ENCODE measurements around the gene NIFK.
A peak's percentile ranks its signal among the peaks of the same experiment; 100 is the strongest.

The NIFK gene

DNA sequence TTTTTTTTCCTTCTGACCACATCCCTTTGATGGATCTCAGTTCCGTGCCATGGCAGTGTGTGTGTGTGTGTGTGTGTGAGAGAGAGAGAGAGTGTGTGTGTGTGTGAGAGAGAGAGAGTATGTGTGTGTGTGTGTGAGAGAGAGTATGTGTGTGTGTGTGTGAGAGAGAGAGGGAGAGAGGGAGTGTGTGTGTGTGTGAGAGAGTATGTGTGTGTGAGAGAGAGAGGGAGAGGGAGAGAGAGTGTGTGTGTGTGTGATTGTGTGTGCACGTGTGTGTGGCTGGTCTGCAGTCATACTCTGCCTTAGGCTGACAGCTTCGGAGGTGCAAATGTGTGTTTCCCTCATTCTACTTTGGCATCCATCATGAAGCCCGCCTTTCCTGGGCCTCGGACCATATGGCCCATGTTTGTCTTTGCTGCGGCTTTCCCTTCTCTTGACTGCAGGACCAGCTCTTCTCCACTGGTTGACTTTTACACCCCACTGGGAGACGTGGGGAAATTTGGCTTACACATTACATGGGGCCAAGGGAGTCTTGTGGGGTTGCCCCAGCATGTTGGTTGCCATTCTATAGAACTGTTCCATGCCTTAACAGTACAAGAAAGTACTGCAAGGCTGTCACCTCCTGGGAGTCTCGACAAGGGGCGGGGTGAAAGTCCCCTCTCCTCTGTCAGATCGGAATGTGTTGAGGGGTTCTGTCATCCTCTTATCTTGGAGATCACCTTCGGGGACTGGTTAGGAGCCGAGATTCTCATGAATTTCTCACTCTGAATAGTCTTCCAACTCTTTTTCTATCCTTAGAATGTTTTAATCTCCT is 40.4 kb upstream of the NIFK start:
- peak; percentile 22; the same call in 2 of the 3 replicates for ATAC-seq (ENCODE audit: low read depth)
- Histone ChIP-seq H3K4me3 (ENCODE audit: severe bottlenecking) (no peak overlapping the region), H3K36me3 (ENCODE audit: low read depth) (no peaks in the 10 kb centered on the region), H3K27ac (ENCODE audit: poor library complexity, severe bottlenecking) (no peak overlapping the region), H3K27me3 (ENCODE audit: insufficient read depth, poor library complexity, severe bottlenecking) (no peaks in the 10 kb centered on the region), H3K9me3 (ENCODE audit: severe bottlenecking) (no peaks in the 10 kb centered on the region), H3K4me1 (ENCODE audit: insufficient read depth, poor library complexity, severe bottlenecking) (peaks cover 7% of the 10 kb centered on the region)
- no peak for DNase-seq (ENCODE audit: low spot score)
- TF ChIP-seq, protein P1, sequence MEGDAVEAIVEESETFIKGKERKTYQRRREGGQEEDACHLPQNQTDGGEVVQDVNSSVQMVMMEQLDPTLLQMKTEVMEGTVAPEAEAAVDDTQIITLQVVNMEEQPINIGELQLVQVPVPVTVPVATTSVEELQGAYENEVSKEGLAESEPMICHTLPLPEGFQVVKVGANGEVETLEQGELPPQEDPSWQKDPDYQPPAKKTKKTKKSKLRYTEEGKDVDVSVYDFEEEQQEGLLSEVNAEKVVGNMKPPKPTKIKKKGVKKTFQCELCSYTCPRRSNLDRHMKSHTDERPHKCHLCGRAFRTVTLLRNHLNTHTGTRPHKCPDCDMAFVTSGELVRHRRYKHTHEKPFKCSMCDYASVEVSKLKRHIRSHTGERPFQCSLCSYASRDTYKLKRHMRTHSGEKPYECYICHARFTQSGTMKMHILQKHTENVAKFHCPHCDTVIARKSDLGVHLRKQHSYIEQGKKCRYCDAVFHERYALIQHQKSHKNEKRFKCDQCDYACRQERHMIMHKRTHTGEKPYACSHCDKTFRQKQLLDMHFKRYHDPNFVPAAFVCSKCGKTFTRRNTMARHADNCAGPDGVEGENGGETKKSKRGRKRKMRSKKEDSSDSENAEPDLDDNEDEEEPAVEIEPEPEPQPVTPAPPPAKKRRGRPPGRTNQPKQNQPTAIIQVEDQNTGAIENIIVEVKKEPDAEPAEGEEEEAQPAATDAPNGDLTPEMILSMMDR (IDR thresholded peaks at IDR 0.05; ENCODE audit: poor library complexity, severe bottlenecking): no peak

DNA sequence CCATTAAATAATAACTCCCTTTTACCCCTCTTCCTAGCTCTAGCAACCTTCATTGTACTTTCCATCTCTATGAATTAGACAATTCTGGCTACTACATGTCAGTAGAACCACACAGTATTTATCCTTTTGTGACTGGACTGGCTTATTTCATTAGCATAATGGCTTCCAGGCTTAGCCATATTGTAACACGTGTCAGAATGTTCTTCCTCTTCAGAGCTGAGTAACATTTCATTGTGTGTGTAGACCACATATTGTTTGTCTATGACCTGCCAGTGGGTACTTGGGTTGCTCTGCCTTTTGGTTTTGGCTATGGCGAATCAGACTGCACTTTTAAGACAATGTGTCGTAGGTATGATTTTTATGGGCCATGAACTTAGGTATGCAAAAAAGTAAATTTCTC is 39.7 kb upstream of the NIFK start:
- no peaks in the 10 kb centered on the region for H3K9me3 ChIP-seq (ENCODE audit: severe bottlenecking)
- H3K27ac ChIP-seq (ENCODE audit: poor library complexity, severe bottlenecking): no peak overlapping the region
- TF ChIP-seq, protein P1 (IDR thresholded peaks at IDR 0.05; ENCODE audit: poor library complexity, severe bottlenecking): no peak
- DNase-seq (ENCODE audit: low spot score) (no peak), ATAC-seq (ENCODE audit: low read depth) (no peak)
- peaks cover 7% of the 10 kb centered on the region for H3K4me1 ChIP-seq (ENCODE audit: insufficient read depth, poor library complexity, severe bottlenecking)
- no peaks in the 10 kb centered on the region for H3K27me3 ChIP-seq (ENCODE audit: insufficient read depth, poor library complexity, severe bottlenecking)
- H3K4me3 ChIP-seq (ENCODE audit: severe bottlenecking): no peak overlapping the region
- no peaks in the 10 kb centered on the region for H3K36me3 ChIP-seq (ENCODE audit: low read depth)

GRCh38 chr2:121774235-121774634 is 37.6 kb upstream of the NIFK start:
- H3K4me1 ChIP-seq (ENCODE audit: insufficient read depth, poor library complexity, severe bottlenecking): peaks cover 7% of the 10 kb centered on the region
- no peak for ATAC-seq (ENCODE audit: low read depth)
- H3K27me3 ChIP-seq (ENCODE audit: insufficient read depth, poor library complexity, severe bottlenecking): no peaks in the 10 kb centered on the region
- no peak for DNase-seq (ENCODE audit: low spot score)
- no peaks in the 10 kb centered on the region for H3K36me3 ChIP-seq (ENCODE audit: low read depth)
- TF ChIP-seq, protein P1 (IDR thresholded peaks at IDR 0.05; ENCODE audit: poor library complexity, severe bottlenecking): no peak
- no peak overlapping the region for H3K4me3 ChIP-seq (ENCODE audit: severe bottlenecking)
- H3K9me3 ChIP-seq (ENCODE audit: severe bottlenecking): no peaks in the 10 kb centered on the region
- no peak overlapping the region for H3K27ac ChIP-seq (ENCODE audit: poor library complexity, severe bottlenecking)

DNA sequence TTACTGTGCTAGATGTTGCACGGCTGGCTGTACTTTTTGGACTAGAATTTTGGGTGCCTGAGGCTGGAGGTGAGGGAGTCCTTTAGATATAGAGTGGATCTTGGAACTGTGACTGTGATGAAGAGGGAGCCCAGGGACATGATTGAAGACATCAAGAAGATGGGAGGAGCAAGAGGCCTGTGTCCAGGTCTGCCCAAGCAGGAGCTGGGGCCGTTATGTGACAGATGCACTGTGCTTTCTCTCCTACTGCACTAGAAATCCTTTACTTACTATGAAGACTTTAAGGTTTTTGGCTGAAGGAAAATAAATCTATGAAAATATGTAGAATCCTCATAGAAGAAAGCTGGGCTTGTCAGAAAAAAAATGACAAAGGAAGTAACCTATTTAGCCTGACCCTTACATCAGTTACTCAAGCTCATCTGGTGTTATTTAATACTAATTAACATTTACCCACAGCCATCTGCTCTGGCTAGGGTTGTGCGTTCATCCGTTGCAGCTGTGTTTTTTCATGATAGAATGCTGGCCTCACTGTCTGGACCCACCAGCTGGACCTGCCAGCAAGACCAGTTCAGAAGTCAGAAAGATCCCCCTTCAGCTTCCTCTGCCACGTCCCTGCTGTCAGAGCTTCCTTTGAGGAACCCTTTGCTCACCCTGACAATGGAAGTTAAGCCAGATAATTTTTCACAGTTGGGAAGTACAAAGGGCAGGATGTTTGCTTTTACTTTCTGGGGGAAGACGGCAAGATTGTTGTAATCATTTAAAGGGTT is 35.5 kb upstream of the NIFK start:
- no peak overlapping the region for H3K4me3 ChIP-seq (ENCODE audit: severe bottlenecking)
- H3K4me1 ChIP-seq (ENCODE audit: insufficient read depth, poor library complexity, severe bottlenecking): no peaks in the 10 kb centered on the region
- H3K27me3 ChIP-seq (ENCODE audit: insufficient read depth, poor library complexity, severe bottlenecking): no peaks in the 10 kb centered on the region
- TF ChIP-seq, protein P1 (IDR thresholded peaks at IDR 0.05; ENCODE audit: poor library complexity, severe bottlenecking): no peak
- peaks cover 8% of the 10 kb centered on the region; the same call in 1 of the 2 replicates for H3K36me3 ChIP-seq (ENCODE audit: low read depth)
- H3K9me3 ChIP-seq (ENCODE audit: severe bottlenecking): no peaks in the 10 kb centered on the region
- no peak for ATAC-seq (ENCODE audit: low read depth)
- H3K27ac ChIP-seq (ENCODE audit: poor library complexity, severe bottlenecking): no peak overlapping the region
- DNase-seq (ENCODE audit: low spot score): no peak
